ENCODE measurements around the gene NCF2.
"Not testable (repeated sequence)": the region's sequence is repeated elsewhere in the genome, so short reads cannot be mapped to it uniquely, and the experiment has no call there.

Gene NCF2

GRCh38 chr1:183590244-183591191 is at the start of gene NCF2:
NCF2 (minus strand) TSS chr1:183590459; CDS start chr1:183590329, 130 bp downstream.
- DNase-seq: no peak

GRCh38 chr1:183638649-183639387 is 48.6 kb upstream of the NCF2 start:
- DNase-seq: no peak

GRCh38 chr1:183636783-183637182 is 46.5 kb upstream of the NCF2 start:
- no peak for DNase-seq

GRCh38 chr1:183636334-183636682 is 46.0 kb upstream of the NCF2 start:
- DNase-seq: no peak

- DNase-seq: peak; percentile 98
Observed at GRCh38 chr1:183635606-183636333, 45.5 kb upstream of the NCF2 start, which contains the start of gene ARPC5. ARPC5 (minus strand) TSS chr1:183635783; CDS start chr1:183635659, 124 bp downstream.

GRCh38 chr1:183635099-183635605 is 44.9 kb upstream of the NCF2 start:
- peak; percentile 46 for DNase-seq

GRCh38 chr1:183634429-183635065 is 44.3 kb upstream of the NCF2 start:
- DNase-seq: peak; percentile 15

- peak; percentile 84 for DNase-seq
Observed at GRCh38 chr1:183633676-183634343, 43.6 kb upstream of the NCF2 start.

GRCh38 chr1:183632964-183633363 is 42.7 kb upstream of the NCF2 start:
- DNase-seq: no peak

- DNase-seq: no peak
Observed at GRCh38 chr1:183632114-183632513, 41.9 kb upstream of the NCF2 start.

GRCh38 chr1:183630748-183631147 is 40.5 kb upstream of the NCF2 start:
- no peak for DNase-seq

- no peak for DNase-seq
Observed at GRCh38 chr1:183628537-183628936, 38.3 kb upstream of the NCF2 start.

GRCh38 chr1:183626236-183626635 is 36.0 kb upstream of the NCF2 start:
- not testable (repeated sequence) for DNase-seq

GRCh38 chr1:183622884-183623785 is 32.9 kb upstream of the NCF2 start:
- DNase-seq: peak; percentile 80

GRCh38 chr1:183622013-183622412 is 31.8 kb upstream of the NCF2 start:
- no peak for DNase-seq

GRCh38 chr1:183620311-183620710 is 30.1 kb upstream of the NCF2 start:
- DNase-seq: no peak

GRCh38 chr1:183619781-183620180 is 29.5 kb upstream of the NCF2 start:
- peak; percentile 29 for DNase-seq

- DNase-seq: not testable (repeated sequence)
Observed at GRCh38 chr1:183618202-183618601, 27.9 kb upstream of the NCF2 start.

- DNase-seq: not testable (repeated sequence)
Observed at GRCh38 chr1:183612975-183613374, 22.7 kb upstream of the NCF2 start.

GRCh38 chr1:183612407-183612806 is 22.1 kb upstream of the NCF2 start:
- DNase-seq: no peak

GRCh38 chr1:183611021-183611420 is 20.8 kb upstream of the NCF2 start:
- DNase-seq: no peak

All from NCI-H2171 treated with DMSO at 0.1 percent for 48 hours (cell line).